ENCODE results near the gene FTH1. TPM values are rescaled to one million over a fixed set of nuclear protein-coding genes. Genes with fewer than 3 reads are reported as not detected.

The FTH1 gene
- total and polyA plus RNA-seq, 2 of the 8 experiments (the other 6 are each of a cell fraction or from before 2014, with no cell fraction given): 1,153 to 1,461 TPM

GRCh38 chr11:62000539-62001446, 33.4 kb upstream of the FTH1 start:
- H4K8ac ChIP-seq (ENCODE audit: extremely low read depth, insufficient read depth, low read length): peak overlapping the region; percentile 79; the same call in 1 of the 2 replicates
- peak overlapping the region; percentile 96 for H4K91ac ChIP-seq (replicated peaks; ENCODE audit: insufficient read length, low read length)
- no peaks in the 10 kb centered on the region for H3K79me2 ChIP-seq (ENCODE audit: control insufficient read depth in 1 of 2, insufficient read depth in 2 of 2, low read length in 2 of 2)
- no peak overlapping the region for H3K4me3 ChIP-seq (ENCODE audit: extremely low read depth in 1 of 4, insufficient read depth in 2 of 4, low read depth in 3 of 4, low read length in 4 of 4)
- no peaks in the 10 kb centered on the region for H3K36me3 ChIP-seq (ENCODE audit: control insufficient read depth in 2 of 4, insufficient read depth in 4 of 4, low read length in 3 of 4)
- no peak overlapping the region for H3K56ac ChIP-seq (replicated peaks; ENCODE audit: insufficient read length, low read depth, low read length)
- H3K4me1 ChIP-seq (replicated peaks in 1 of 4; ENCODE audit: control insufficient read depth in 3 of 4, insufficient read depth in 4 of 4, low read length in 3 of 4): peaks cover 3 to 19% (median 6%) of the 10 kb centered on the region in 4 experiments
- no peak overlapping the region for H3K4me2 ChIP-seq (ENCODE audit: insufficient read depth in 1 of 2, low read depth in 2 of 2, low read length in 2 of 2)
- H3K23me2 ChIP-seq (ENCODE audit: low read depth, low read length): no peaks in the 10 kb centered on the region; the same call in 1 of the 2 replicates
- no peak for FAIRE-seq
- peak overlapping the region; percentile 99 for H2AK5ac ChIP-seq (ENCODE audit: low read depth, low read length)
- peak overlapping the region; percentile 92; the same call in 1 of the 2 replicates for H2BK15ac ChIP-seq (ENCODE audit: low read length)
- no peak overlapping the region for H3K4ac ChIP-seq (replicated peaks; ENCODE audit: insufficient read length, low read depth, low read length)
- TF ChIP-seq ZNF274 (IDR thresholded peaks at IDR 0.05; ENCODE audit: borderline replicate concordance, extremely low read depth, low read length) (no peak), E2F6 (IDR thresholded peaks at IDR 0.05) (0 out of 2 replicates have a peak, but pooled peaks have one; percentile 24)
- H3K27ac ChIP-seq (ENCODE audit: low read depth, low read length): 0 out of 2 replicates have a peak overlapping the region, but pooled peaks have one; percentile 3
- H3K79me1 ChIP-seq (ENCODE audit: low read depth, low read length): no peaks in the 10 kb centered on the region
- DNase-seq (ENCODE audit: low read depth in 1 of 2, low spot score in 2 of 2): no peak
- H3K14ac ChIP-seq (ENCODE audit: insufficient read length): no peak overlapping the region
- peak overlapping the region; percentile 93 for H2BK12ac ChIP-seq (ENCODE audit: low read depth, low read length)
- peak overlapping the region; percentile 75 for H2BK120ac ChIP-seq (replicated peaks; ENCODE audit: low read depth, low read length)
- no peak overlapping the region for H2AFZ ChIP-seq (ENCODE audit: low read length)
- no peaks in the 10 kb centered on the region for H3K9me3 ChIP-seq (ENCODE audit: insufficient read depth in 2 of 2, low read depth in 1 of 2, low read length in 1 of 2)
- H3K27me3 ChIP-seq (replicated peaks in 1 of 4; ENCODE audit: control insufficient read depth in 3 of 4, extremely low read depth in 1 of 4, insufficient read depth in 3 of 4, low read length in 3 of 4): no peaks in the 10 kb centered on the region
- H3K18ac ChIP-seq (ENCODE audit: extremely low read depth, low read length): peak overlapping the region; percentile 71; the same call in 1 of the 2 replicates
- no peaks in the 10 kb centered on the region for H4K20me1 ChIP-seq (replicated peaks in 1 of 2; ENCODE audit: control insufficient read depth in 1 of 2, insufficient read depth in 2 of 2, low read length in 2 of 2)
- peak overlapping the region; percentile 92 for H2BK20ac ChIP-seq (ENCODE audit: low read length)
- 0 out of 7 replicates have a peak overlapping the region, but pooled peaks of 1 of the 4 experiments have one; percentile 22 for H3K9ac ChIP-seq (replicated peaks in 1 of 4; ENCODE audit: extremely low read depth in 1 of 4, low read depth in 3 of 4, low read length in 3 of 4)
- H4K5ac ChIP-seq (ENCODE audit: insufficient read length, low read depth, low read length): no peak overlapping the region
- POLR2A ChIA-PET (ENCODE audit: partially characterized antibody): interaction anchor here (1.1 to 4.5 kb wide), 6 partner anchors 8 to 33 kb away, joined by 3 to 19 read pairs (median 4); partner anchors contain the start of gene FTH1
- peak overlapping the region; percentile 88; the same call in 1 of the 2 replicates for H2BK5ac ChIP-seq (ENCODE audit: low read depth, low read length)
- no peak overlapping the region for H3K23ac ChIP-seq (ENCODE audit: insufficient read length)
- 89% methylated on average over 23 of the region's 23 CpGs; no CpG with 5 or more reads in 1 of the 2 experiments for WGBS, 2 experiments (ENCODE audit: extremely low coverage in 1 of 2, insufficient coverage in 1 of 2, insufficient read length in 1 of 2, insufficient replicate concordance in 2 of 2, low coverage in 1 of 2, low lambda C conversion rate in 2 of 2, missing lambda C conversion rate in 1 of 2)
- CTCF ChIA-PET (ENCODE audit: partially characterized antibody): interaction anchor here (0.6 to 1.5 kb wide), 5 partner anchors 53 to 119 kb away, joined by 3 to 4 read pairs (median 3); no protein-coding TSS in a partner anchor

Measured in H1 (cell line).